Panc1 (cell line): Measurements from ENCODE around the gene ZBTB37. TPM values are rescaled to one million over a fixed set of nuclear protein-coding genes. Genes with fewer than 3 reads are reported as not detected.
A peak's percentile ranks its signal among the peaks of the same experiment; 100 is the strongest.

Experiments used
- ATAC-seq: fragments of 200-7000 bp; cut with Tn5 transposase; 2 replicates; pipeline ENCODE4 v1.9.1; 2020; ENCODE audit warnings: mild to moderate bottlenecking, moderate library complexity
- Bru-seq: library from RNA; stranded (reverse); fragments of 400-500 nt; gene quantifications from one replicate; lab custom pipeline; 2021; lab: Mats Ljungman, UMichigan
- BruChase-seq, 2 experiments: library from RNA; stranded (reverse); fragments of 400-500 nt; gene quantifications; one replicate each; lab custom pipeline; 2021; lab: Mats Ljungman, UMichigan
- BruUV-seq: library from RNA; stranded (reverse); fragments of 400-500 nt; replicated peaks from 2 replicates; lab custom pipeline; 2021; lab: Mats Ljungman, UMichigan
- CTCF ChIA-PET: fragments of 300-600 bp; sonication (Branson Sonifier 250); formaldehyde crosslinking; loops from one replicate; lab custom pipeline; 2022; ENCODE audit warnings: antibody characterized with exemption; lab: Charles Lee
- POLR2A ChIA-PET: fragments of 300-600 bp; sonication (Branson Sonifier 250); formaldehyde crosslinking; loops from one replicate; lab custom pipeline; 2022; ENCODE audit warnings: antibody characterized with exemption; lab: Charles Lee
- DNase-seq: peaks from one replicate; pipeline ENCODE4 v3.0.0-alpha.2; 2010; ENCODE audit warnings: low read depth, low spot score
- H3K27ac ChIP-seq: 2 replicates; pipeline ENCODE4 v1.5.1; 2011; ENCODE audit warnings: mild to moderate bottlenecking, low read length, inconsistent platforms
- H3K27me3 ChIP-seq: fragments of 200-500 bp; sonication (Bioruptor generic); 2 replicates; pipeline ENCODE4 v1.6.0; 2014; ENCODE audit warnings: low read length, inconsistent platforms; ENCODE audit not compliant: control insufficient read depth, insufficient read depth
- H3K36me3 ChIP-seq: fragments of 200-500 bp; sonication (Bioruptor generic); 2 replicates; pipeline ENCODE4 v1.5.1; 2014; ENCODE audit warnings: inconsistent platforms, mild to moderate bottlenecking, low read length, moderate library complexity; ENCODE audit not compliant: control insufficient read depth, insufficient read depth
- H3K4me1 ChIP-seq: 2 replicates; pipeline ENCODE4 v1.5.1; 2011; ENCODE audit warnings: inconsistent platforms, mild to moderate bottlenecking, low read length, moderate library complexity; ENCODE audit not compliant: control insufficient read depth, insufficient read depth
- H3K4me3 ChIP-seq, 2 experiments: 2 replicates each; pipeline ENCODE4 v1.5.1; 2011 to 2012; ENCODE audit warnings: low read depth in 2 of 2, low read length in 2 of 2, mild to moderate bottlenecking in 2 of 2, inconsistent platforms in 1 of 2, moderate library complexity in 1 of 2
- H3K9me3 ChIP-seq: fragments of 200-500 bp; sonication (Bioruptor generic); 2 replicates; pipeline ENCODE4 v1.5.1; 2014; ENCODE audit warnings: low read depth, mild to moderate bottlenecking, inconsistent platforms, low read length, moderate library complexity; ENCODE audit not compliant: control insufficient read depth, insufficient read depth
- CTCF ChIP-seq: fragments of 450-650 bp; IDR thresholded peaks from 2 replicates; pipeline ENCODE4 v1.5.1; 2017; ENCODE audit warnings: mild to moderate bottlenecking
- POLR2AphosphoS5 ChIP-seq: IDR thresholded peaks from 2 replicates; pipeline ENCODE4 v1.6.1; 2012; ENCODE audit warnings: mild to moderate bottlenecking, low read depth, low read length, moderate library complexity
- REST ChIP-seq, 2 experiments: IDR thresholded peaks; 2 replicates each; pipeline ENCODE4 v1.6.1; 2011 to 2012; ENCODE audit warnings: low read depth in 2 of 2, control low read depth in 1 of 2, low read length in 1 of 2, mild to moderate bottlenecking in 1 of 2, moderate library complexity in 1 of 2; ENCODE audit not compliant: insufficient read depth in 1 of 2
- SIN3A ChIP-seq: IDR thresholded peaks from 2 replicates; pipeline ENCODE4 v1.6.1; 2012; ENCODE audit warnings: low read depth, mild to moderate bottlenecking, low read length, moderate library complexity, borderline replicate concordance; ENCODE audit not compliant: insufficient read depth
- TCF7L2 ChIP-seq: IDR thresholded peaks from 2 replicates; pipeline ENCODE4 v1.6.1; 2011; ENCODE audit warnings: mild to moderate bottlenecking, low read depth, low read length, inconsistent platforms
- in situ Hi-C: cut with HindIII; loops from 2 replicates; pipeline ENCODE4 v1.10.0; 2016; ENCODE audit warnings: low sequenced_read_pairs, low pct_unique_long_range_greater_than_20kb
- intact Hi-C: fragments of 100-400 bp; cut with micrococcal nuclease; formaldehyde crosslinking; loops from one replicate; pipeline ENCODE4 v1.10.0; 2022; ENCODE audit not compliant: unreplicated experiment
- long read RNA-seq: library from polyadenylated mRNA; unstranded; transcript quantifications from one replicate; pipeline ENCODE4 v2.0.0, GENCODE V29; 2021; ENCODE audit not compliant: unreplicated experiment
- polyA plus RNA-seq: library from polyadenylated mRNA; unstranded; fragments of >200 nt; gene quantifications from one replicate; pipeline ENCODE4 v1.2.1, GENCODE V29; 2012; ENCODE audit warnings: missing spikeins; ENCODE audit not compliant: insufficient read length
- total RNA-seq: library from RNA; stranded (reverse); gene quantifications from one replicate; pipeline ENCODE4 v1.2.1, GENCODE V29; 2021; ENCODE audit not compliant: unreplicated experiment

ZBTB37 gene
- 11.6 TPM for total RNA-seq
- 1.7 TPM for polyA plus RNA-seq
- percentile 74 among the genes with signal in this experiment for Bru-seq, nascent RNA
- percentile 95 among the genes with signal in this experiment for BruChase-seq, experiment 1, labeled RNA remaining after a 2-hour chase
- percentile 87 among the genes with signal in this experiment for BruChase-seq, experiment 2, labeled RNA remaining after a 6-hour chase
- long read RNA-seq, partial matches to known transcripts: 0 of 4 reads
- long read RNA-seq, other reads (novel, unspliced or antisense): 4 of 4 reads

- no peak; the same call in 1 of the 2 replicates for TF ChIP-seq POLR2AphosphoS5
- no peak for TF ChIP-seq CTCF
- TF ChIP-seq REST (IDR thresholded peaks at IDR 0.05; ENCODE audit: insufficient read depth in 1 of 2, low read depth in 2 of 2, low read length in 1 of 2): no peak
- no peak for TF ChIP-seq TCF7L2
- TF ChIP-seq SIN3A: peak; percentile 95; the same call in 1 of the 2 replicates
- H3K36me3 ChIP-seq: peaks cover 40% of the 10 kb centered on the region
Measured at GRCh38 chr1:173868266-173869020, at the start of gene ZBTB37. TSS of gene ZBTB37 (plus strand) at chr1:173868380. CDS start at chr1:173870226, 1,846 bp downstream.

GRCh38 chr1:173818459-173818858, 49.7 kb upstream of the ZBTB37 start:
- Histone ChIP-seq H3K9me3 (no peaks in the 10 kb centered on the region; the same call in 1 of the 2 replicates), H3K36me3 (peaks cover 3% of the 10 kb centered on the region), H3K27ac (no peak overlapping the region), H3K27me3 (no peaks in the 10 kb centered on the region), H3K4me3 (no peak overlapping the region), H3K4me1 (peaks cover 13% of the 10 kb centered on the region)
- TF ChIP-seq CTCF (no peak), TCF7L2 (no peak), SIN3A (no peak), POLR2AphosphoS5 (no peak), REST (IDR thresholded peaks at IDR 0.05; ENCODE audit: insufficient read depth in 1 of 2, low read depth in 2 of 2, low read length in 1 of 2) (no peak)
- intact Hi-C loops: no loop called here
- ATAC-seq (no peak), DNase-seq (no peak)
- no TSS peak for BruUV-seq
- CTCF ChIA-PET: no interaction called here
- POLR2A ChIA-PET: interaction anchor here (0.6 kb wide), 1 partner anchor 124 kb away, joined by 3 read pairs; no protein-coding TSS in a partner anchor
- in situ Hi-C loops: no loop called here

More at GRCh38 chr1:173868266-173869020, at the start of gene ZBTB37:
- intact Hi-C loops: no loop called here
- DNase-seq: no peak
- peaks cover 32% of the 10 kb centered on the region for H3K4me1 ChIP-seq
- in situ Hi-C loops: no loop called here
- BruUV-seq: no TSS peak
- ATAC-seq: peak; percentile 85
- peak within 1 kb of the TSS; percentile 79 to 95 for H3K4me3 ChIP-seq
- ChIA-PET POLR2A (interaction anchor here (0.5 to 1.2 kb wide), 6 partner anchors 9 to 420 kb away, joined by 3 to 4 read pairs (median 3); no protein-coding TSS in a partner anchor), CTCF (interaction anchor here (0.6 to 1.2 kb wide), 3 partner anchors 43 to 136 kb away, joined by 4 to 9 read pairs (median 4); no protein-coding TSS in a partner anchor)
- peak within 1 kb of the TSS; percentile 97 for H3K27ac ChIP-seq
- H3K27me3 ChIP-seq: no peaks in the 10 kb centered on the region
- no peaks in the 10 kb centered on the region for H3K9me3 ChIP-seq
